ENCODE measurements around the gene IGF2BP1. TPM values are rescaled to one million over a fixed set of nuclear protein-coding genes. Genes with fewer than 3 reads are reported as not detected.
"Not testable (repeated sequence)": the region's sequence is repeated elsewhere in the genome, so short reads cannot be mapped to it uniquely, and the experiment has no call there.

Gene IGF2BP1
- total RNA-seq, 1 donor from 2014 or later, result 260 TPM

- peak overlapping the region; percentile 78 for H3K9ac ChIP-seq (ENCODE audit: low read length)
- FAIRE-seq (no peak), DNase-seq (ENCODE audit: low read depth) (no peak)
- H3K4me2 ChIP-seq (ENCODE audit: low read length), result peak overlapping the region; percentile 92
- no peaks in the 10 kb centered on the region for H3K27me3 Mint-ChIP-seq (ENCODE audit: low read depth, unreplicated experiment)
- H3K79me2 ChIP-seq (ENCODE audit: insufficient read depth, low read length), result peaks cover 100% of the 10 kb centered on the region
- no peaks in the 10 kb centered on the region for H3K9me3 ChIP-seq (ENCODE audit: insufficient read depth, low read depth, low read length)
- H4K20me1 ChIP-seq (ENCODE audit: insufficient read depth, low read length), result peaks cover 53% of the 10 kb centered on the region
- peaks cover 13% of the 10 kb centered on the region for H3K4me1 ChIP-seq (ENCODE audit: insufficient read depth, low read length)
- H3K27ac ChIP-seq (ENCODE audit: low read depth, low read length), result peak overlapping the region; percentile 37
- peaks cover 39% of the 10 kb centered on the region for H3K4me1 Mint-ChIP-seq (ENCODE audit: low read depth, unreplicated experiment)
- H3K36me3 ChIP-seq (ENCODE audit: insufficient read depth, low read length), result peaks cover 17% of the 10 kb centered on the region
- H3K4me3 Mint-ChIP-seq (ENCODE audit: unreplicated experiment), result peak overlapping the region; percentile 93
- H3K27ac Mint-ChIP-seq (ENCODE audit: unreplicated experiment), result peak overlapping the region; percentile 90
- H3K36me3 Mint-ChIP-seq (ENCODE audit: low read depth, unreplicated experiment), result peaks cover 24% of the 10 kb centered on the region
- no peaks in the 10 kb centered on the region for H3K9me3 Mint-ChIP-seq (ENCODE audit: unreplicated experiment)
- TF ChIP-seq CTCF (IDR thresholded peaks at IDR 0.05; ENCODE audit: insufficient read depth, low read depth, low read length) (no peak), EZH2 (IDR thresholded peaks at IDR 0.05; ENCODE audit: insufficient read depth, low read length) (no peak)
- peak overlapping the region; percentile 55 for H3K4me3 ChIP-seq (ENCODE audit: insufficient read depth, low read depth, low read length)
- H3K27me3 ChIP-seq (ENCODE audit: insufficient read depth, low read length), result no peaks in the 10 kb centered on the region
- H2AFZ ChIP-seq (ENCODE audit: low read depth, low read length), result peak overlapping the region; percentile 31
Observed at GRCh38 chr17:49003557-49004511, 6.6 kb downstream of the IGF2BP1 start.

GRCh38 chr17:49005140-49005539, 8.0 kb downstream of the IGF2BP1 start:
- H3K4me3 ChIP-seq (ENCODE audit: insufficient read depth, low read depth, low read length), result no peak overlapping the region
- TF ChIP-seq EZH2 (IDR thresholded peaks at IDR 0.05; ENCODE audit: insufficient read depth, low read length) (no peak), CTCF (IDR thresholded peaks at IDR 0.05; ENCODE audit: insufficient read depth, low read depth, low read length) (no peak)
- peaks cover 13% of the 10 kb centered on the region for H3K4me1 ChIP-seq (ENCODE audit: insufficient read depth, low read length)
- Mint-ChIP-seq H3K9me3 (ENCODE audit: unreplicated experiment) (no peaks in the 10 kb centered on the region), H3K36me3 (ENCODE audit: low read depth, unreplicated experiment) (peaks cover 17% of the 10 kb centered on the region), H3K27ac (ENCODE audit: unreplicated experiment) (peak overlapping the region; percentile 49), H3K4me1 (ENCODE audit: low read depth, unreplicated experiment) (peaks cover 39% of the 10 kb centered on the region), H3K4me3 (ENCODE audit: unreplicated experiment) (peak overlapping the region; percentile 93), H3K27me3 (ENCODE audit: low read depth, unreplicated experiment) (no peaks in the 10 kb centered on the region)
- no peaks in the 10 kb centered on the region for H3K9me3 ChIP-seq (ENCODE audit: insufficient read depth, low read depth, low read length)
- no peak overlapping the region for H3K27ac ChIP-seq (ENCODE audit: low read depth, low read length)
- no peaks in the 10 kb centered on the region for H3K27me3 ChIP-seq (ENCODE audit: insufficient read depth, low read length)
- H3K36me3 ChIP-seq (ENCODE audit: insufficient read depth, low read length), result peaks cover 17% of the 10 kb centered on the region
- H3K79me2 ChIP-seq (ENCODE audit: insufficient read depth, low read length), result peaks cover 99% of the 10 kb centered on the region
- H4K20me1 ChIP-seq (ENCODE audit: insufficient read depth, low read length), result peaks cover 64% of the 10 kb centered on the region
- H3K4me2 ChIP-seq (ENCODE audit: low read length), result no peak overlapping the region
- no peak for FAIRE-seq
- no peak overlapping the region for H2AFZ ChIP-seq (ENCODE audit: low read depth, low read length)
- no peak overlapping the region for H3K9ac ChIP-seq (ENCODE audit: low read length)
- no peak for DNase-seq (ENCODE audit: low read depth)

GRCh38 chr17:49008908-49009307, 11.7 kb downstream of the IGF2BP1 start:
- Mint-ChIP-seq H3K4me1 (ENCODE audit: low read depth, unreplicated experiment) (peaks cover 51% of the 10 kb centered on the region), H3K36me3 (ENCODE audit: low read depth, unreplicated experiment) (peaks cover 14% of the 10 kb centered on the region)
- not testable (repeated sequence) for FAIRE-seq; H3K9ac ChIP-seq (ENCODE audit: low read length); H3K27ac ChIP-seq (ENCODE audit: low read depth, low read length); H3K9me3 ChIP-seq (ENCODE audit: insufficient read depth, low read depth, low read length); H3K27me3 Mint-ChIP-seq (ENCODE audit: low read depth, unreplicated experiment); H3K4me3 Mint-ChIP-seq (ENCODE audit: unreplicated experiment); H3K27me3 ChIP-seq (ENCODE audit: insufficient read depth, low read length); H3K4me3 ChIP-seq (ENCODE audit: insufficient read depth, low read depth, low read length); H2AFZ ChIP-seq (ENCODE audit: low read depth, low read length); H3K27ac Mint-ChIP-seq (ENCODE audit: unreplicated experiment); DNase-seq (ENCODE audit: low read depth); H3K9me3 Mint-ChIP-seq (ENCODE audit: unreplicated experiment); H3K4me2 ChIP-seq (ENCODE audit: low read length)
- Histone ChIP-seq H3K36me3 (ENCODE audit: insufficient read depth, low read length) (peaks cover 17% of the 10 kb centered on the region), H3K79me2 (ENCODE audit: insufficient read depth, low read length) (peaks cover 97% of the 10 kb centered on the region), H3K4me1 (ENCODE audit: insufficient read depth, low read length) (peaks cover 17% of the 10 kb centered on the region), H4K20me1 (ENCODE audit: insufficient read depth, low read length) (peaks cover 91% of the 10 kb centered on the region)

Data from astrocyte (in vitro differentiated cells and primary cell).